22Rv1 (cell line): ENCODE measurements around the gene KLHL18.

Source experiments
- H3K27ac ChIP-seq: fragments of 450-650 bp; 2 replicates; pipeline ENCODE4 v1.5.1; 2017
- CTCF ChIP-seq: fragments of 450-650 bp; IDR thresholded peaks from 2 replicates; pipeline ENCODE4 v1.5.1; 2017; ENCODE audit warnings: mild to moderate bottlenecking
- ZFX ChIP-seq: fragments of 450-650 bp; IDR thresholded peaks from 2 replicates; pipeline ENCODE4 v1.6.1; 2017; ENCODE audit warnings: antibody characterized with exemption, borderline replicate concordance

The KLHL18 gene

GRCh38 chr3:47377186-47377585 lies 94.4 kb downstream of the KLHL18 start:
- TF ChIP-seq CTCF (no peak), ZFX (no peak)
- no peak overlapping the region for H3K27ac ChIP-seq

GRCh38 chr3:47378869-47379268 lies 96.1 kb downstream of the KLHL18 start:
- TF ChIP-seq CTCF, result no peak
- TF ChIP-seq ZFX, result no peak
- H3K27ac ChIP-seq, result peak overlapping the region; percentile 98; the same call in 1 of the 2 replicates

GRCh38 chr3:47379411-47379899 lies 96.7 kb downstream of the KLHL18 start:
- TF ChIP-seq ZFX (no peak), CTCF (no peak)
- H3K27ac ChIP-seq, result peak overlapping the region; percentile 98

- H3K27ac ChIP-seq, result peak overlapping the region; percentile 98
- TF ChIP-seq ZFX, result no peak
- no peak for TF ChIP-seq CTCF
These were observed 97.4 kb downstream of the KLHL18 start for GRCh38 chr3:47380026-47380600.

- H3K27ac ChIP-seq, result peak within 1 kb of the TSS; percentile 98
- no peak for TF ChIP-seq ZFX
- TF ChIP-seq CTCF, result no peak
These were observed 98.0 kb downstream of the KLHL18 start, which contains the start of gene PTPN23 for GRCh38 chr3:47380601-47381316. PTPN23 (plus strand) TSS chr3:47381021; CDS start chr3:47381097, 76 bp downstream.

- TF ChIP-seq CTCF (no peak), ZFX (no peak)
- H3K27ac ChIP-seq, result peak overlapping the region; percentile 98
These were observed 98.8 kb downstream of the KLHL18 start for GRCh38 chr3:47381317-47382157.
